Mesenchymal stem cell (in vitro differentiated cells and primary cell): Measurements from ENCODE around the gene KLHDC8B.

ENCODE experiments used
- DNase-seq: peaks from one replicate; pipeline ENCODE4 v3.0.0-alpha.2; 2013
- H2AFZ ChIP-seq: one replicate; pipeline ENCODE4 v1.6.1; 2013; ENCODE audit warnings: low read depth, mild to moderate bottlenecking, control low read depth, inconsistent platforms, low read length, moderate library complexity
- H2AK5ac ChIP-seq: 2 replicates; pipeline ENCODE4 v1.6.1; 2013; ENCODE audit warnings: low read length, moderate library complexity, mild to moderate bottlenecking, inconsistent platforms; ENCODE audit not compliant: severe bottlenecking
- H2BK120ac ChIP-seq: one replicate; pipeline ENCODE4 v1.6.1; 2013; ENCODE audit warnings: low read depth, mild to moderate bottlenecking, inconsistent platforms, low read length, moderate library complexity
- H2BK12ac ChIP-seq, 2 experiments: one replicate each; pipeline ENCODE4 v1.6.1; 2013; ENCODE audit warnings: inconsistent platforms in 2 of 2, low read length in 2 of 2, mild to moderate bottlenecking in 2 of 2, moderate library complexity in 2 of 2, control low read depth in 1 of 2
- H2BK15ac ChIP-seq: one replicate; pipeline ENCODE4 v1.6.1; 2013; ENCODE audit warnings: mild to moderate bottlenecking, low read depth, inconsistent platforms; ENCODE audit not compliant: poor library complexity, severe bottlenecking
- H2BK5ac ChIP-seq: 2 replicates; pipeline ENCODE4 v1.6.1; 2013; ENCODE audit warnings: low read depth, mild to moderate bottlenecking, low read length, control low read depth, inconsistent platforms; ENCODE audit not compliant: poor library complexity, severe bottlenecking
- H3K14ac ChIP-seq, 2 experiments: one replicate each; pipeline ENCODE4 v1.6.1; 2013; ENCODE audit warnings: inconsistent platforms in 2 of 2, low read length in 2 of 2, control low read depth in 1 of 2, mild to moderate bottlenecking in 1 of 2, moderate library complexity in 1 of 2
- H3K18ac ChIP-seq, 2 experiments: one replicate each; pipeline ENCODE4 v1.6.1; 2013; ENCODE audit warnings: inconsistent platforms in 2 of 2, low read length in 2 of 2, control low read depth in 1 of 2, low read depth in 1 of 2, mild to moderate bottlenecking in 1 of 2
- H3K23ac ChIP-seq, 2 experiments: one replicate each; pipeline ENCODE4 v1.6.1; 2013; ENCODE audit warnings: inconsistent platforms in 2 of 2, low read length in 2 of 2, mild to moderate bottlenecking in 2 of 2, moderate library complexity in 2 of 2, control low read depth in 1 of 2
- H3K27ac ChIP-seq: 2 replicates; pipeline ENCODE4 v1.5.1; 2013; ENCODE audit warnings: mild to moderate bottlenecking, moderate library complexity, low read length, control low read depth, inconsistent platforms; ENCODE audit not compliant: poor library complexity, severe bottlenecking
- H3K27me3 ChIP-seq, 2 experiments: 2 replicates each; pipeline versions ENCODE4 v1.6.1 to v1.7.0; 2013; ENCODE audit warnings: low read length in 2 of 2, mild to moderate bottlenecking in 2 of 2, moderate library complexity in 2 of 2, control low read depth in 1 of 2, inconsistent platforms in 1 of 2; ENCODE audit not compliant: control insufficient read depth in 1 of 2, insufficient read depth in 1 of 2
- H3K36me3 ChIP-seq, 2 experiments: 2 replicates each; pipeline versions ENCODE4 v1.6.1 to v1.7.0; 2013; ENCODE audit warnings: low read length in 2 of 2, control low read depth in 1 of 2, inconsistent platforms in 1 of 2, low read depth in 1 of 2, mild to moderate bottlenecking in 1 of 2; ENCODE audit not compliant: insufficient read depth in 2 of 2, control insufficient read depth in 1 of 2
- H3K4ac ChIP-seq, 2 experiments: one replicate each; pipeline ENCODE4 v1.6.1; 2013; ENCODE audit warnings: inconsistent platforms in 2 of 2, low read length in 2 of 2, mild to moderate bottlenecking in 2 of 2, moderate library complexity in 2 of 2, control low read depth in 1 of 2, low read depth in 1 of 2
- H3K4me1 ChIP-seq: 2 replicates; pipeline ENCODE4 v1.6.1; 2013; ENCODE audit warnings: low read depth, low read length, control low read depth; ENCODE audit not compliant: control insufficient read depth, insufficient read depth
- H3K4me2 ChIP-seq: 2 replicates; pipeline ENCODE4 v1.6.1; 2013; ENCODE audit warnings: low read length, mild to moderate bottlenecking, inconsistent platforms; ENCODE audit not compliant: poor library complexity, severe bottlenecking
- H3K4me3 ChIP-seq, 2 experiments: 2 replicates each; pipeline versions ENCODE4 v1.5.1 to v1.7.0; 2013; ENCODE audit warnings: low read length in 2 of 2, mild to moderate bottlenecking in 2 of 2, control low read depth in 1 of 2, low read depth in 1 of 2; ENCODE audit not compliant: insufficient read depth in 1 of 2
- H3K79me1 ChIP-seq: replicated peaks from 2 replicates; pipeline ENCODE4 v1.6.1; 2013; ENCODE audit warnings: mild to moderate bottlenecking, control low read depth, low read length, inconsistent platforms; ENCODE audit not compliant: poor library complexity, severe bottlenecking
- H3K9ac ChIP-seq: 2 replicates; pipeline ENCODE4 v1.7.0; 2013; ENCODE audit warnings: mild to moderate bottlenecking, low read length, moderate library complexity
- H3K9me3 ChIP-seq: 2 replicates; pipeline ENCODE4 v1.7.0; 2013; ENCODE audit warnings: mild to moderate bottlenecking, low read length; ENCODE audit not compliant: control insufficient read depth
- H4K8ac ChIP-seq: one replicate; pipeline ENCODE4 v1.6.1; 2013; ENCODE audit warnings: inconsistent platforms, mild to moderate bottlenecking, low read length, moderate library complexity
- H4K91ac ChIP-seq: one replicate; pipeline ENCODE4 v1.6.1; 2013; ENCODE audit warnings: mild to moderate bottlenecking, low read length, inconsistent platforms
- WGBS: methylation state at CpG from one replicate; pipeline ENCODE4 v1.1.7; 2013; ENCODE audit warnings: mixed read lengths; 5-methylcytosine and 5-hydroxymethylcytosine counted together

The KLHDC8B gene

DNA sequence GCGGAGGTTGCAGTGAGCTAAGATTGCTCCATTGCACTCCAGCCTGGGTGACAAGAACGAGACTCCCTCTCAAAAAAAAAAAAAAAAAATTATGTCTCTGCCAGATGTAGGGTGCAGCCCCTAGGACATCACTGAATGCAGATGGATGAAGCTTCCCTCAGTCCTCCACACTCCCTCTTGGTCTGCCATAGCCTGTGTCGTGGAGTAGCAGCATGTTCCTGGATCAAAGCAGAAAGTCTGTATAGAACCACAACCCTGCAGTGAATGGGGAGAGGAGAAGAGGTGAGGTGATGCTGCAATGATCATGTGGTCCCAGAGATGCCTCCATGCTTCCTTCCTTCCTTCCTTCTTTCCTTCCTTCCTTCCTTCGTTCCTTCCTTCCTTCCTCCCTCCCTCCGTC lies 23.2 kb upstream of the KLHDC8B start:
- H2BK12ac ChIP-seq, result no peak overlapping the region
- H3K14ac ChIP-seq, result no peak overlapping the region
- no peak overlapping the region for H3K18ac ChIP-seq
- H3K27ac ChIP-seq, result no peak overlapping the region
- H4K91ac ChIP-seq, result no peak overlapping the region
- no peaks in the 10 kb centered on the region for H3K4me1 ChIP-seq
- H3K36me3 ChIP-seq, result no peaks in the 10 kb centered on the region
- no peak overlapping the region for H3K4me3 ChIP-seq
- no peak for DNase-seq
- no peak overlapping the region for H4K8ac ChIP-seq
- H2BK5ac ChIP-seq, result no peak overlapping the region
- 84% methylated on average over 4 of the region's 5 CpGs for WGBS
- H3K23ac ChIP-seq, result no peak overlapping the region
- H3K4me2 ChIP-seq, result no peak overlapping the region
- H2AK5ac ChIP-seq, result no peak overlapping the region
- peaks cover 3 to 5% of the 10 kb centered on the region in 2 experiments for H3K27me3 ChIP-seq
- no peaks in the 10 kb centered on the region for H3K9me3 ChIP-seq
- H3K79me1 ChIP-seq, result no peaks in the 10 kb centered on the region
- H2BK120ac ChIP-seq, result no peak overlapping the region
- H3K4ac ChIP-seq, result no peak overlapping the region
- H2AFZ ChIP-seq, result no peak overlapping the region
- H2BK15ac ChIP-seq, result no peak overlapping the region
- no peak overlapping the region for H3K9ac ChIP-seq

DNA sequence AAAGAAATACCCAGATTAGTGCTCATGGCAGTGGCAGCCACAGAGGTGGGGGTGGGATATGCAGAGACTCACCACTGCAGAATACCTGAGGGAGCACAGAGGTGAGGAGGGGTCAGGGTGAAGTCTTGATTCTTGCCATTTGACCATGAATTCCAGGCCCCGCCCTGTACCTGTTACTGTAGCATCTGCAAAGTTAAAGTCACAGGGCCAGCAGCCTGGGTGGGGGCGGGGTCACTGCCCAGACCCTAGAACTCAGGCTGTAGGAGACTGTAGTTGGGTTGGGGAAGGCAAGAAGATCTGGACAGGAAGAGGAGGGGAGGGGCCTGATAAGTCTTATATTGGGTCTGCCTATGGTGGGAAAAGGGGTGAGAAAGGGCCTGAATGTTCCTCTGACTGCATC lies 19.8 kb upstream of the KLHDC8B start:
- H3K4me1 ChIP-seq, result no peaks in the 10 kb centered on the region
- no peaks in the 10 kb centered on the region for H3K9me3 ChIP-seq
- no peak overlapping the region for H3K14ac ChIP-seq
- H3K27me3 ChIP-seq, result peaks cover 0 to 3% of the 10 kb centered on the region in 2 experiments
- no peak overlapping the region for H3K4me2 ChIP-seq
- no peak overlapping the region for H2BK120ac ChIP-seq
- no peaks in the 10 kb centered on the region for H3K79me1 ChIP-seq
- WGBS, result 71% methylated on average over 2 of the region's 2 CpGs
- H2AFZ ChIP-seq, result no peak overlapping the region
- no peak overlapping the region for H2AK5ac ChIP-seq
- DNase-seq, result no peak
- H4K91ac ChIP-seq, result no peak overlapping the region
- H3K4me3 ChIP-seq, result no peak overlapping the region
- no peak overlapping the region for H3K4ac ChIP-seq
- H2BK15ac ChIP-seq, result no peak overlapping the region
- H2BK5ac ChIP-seq, result no peak overlapping the region
- H3K27ac ChIP-seq, result no peak overlapping the region
- no peak overlapping the region for H4K8ac ChIP-seq
- H2BK12ac ChIP-seq, result no peak overlapping the region
- no peak overlapping the region for H3K18ac ChIP-seq
- no peak overlapping the region for H3K23ac ChIP-seq
- no peaks in the 10 kb centered on the region for H3K36me3 ChIP-seq
- no peak overlapping the region for H3K9ac ChIP-seq

DNA sequence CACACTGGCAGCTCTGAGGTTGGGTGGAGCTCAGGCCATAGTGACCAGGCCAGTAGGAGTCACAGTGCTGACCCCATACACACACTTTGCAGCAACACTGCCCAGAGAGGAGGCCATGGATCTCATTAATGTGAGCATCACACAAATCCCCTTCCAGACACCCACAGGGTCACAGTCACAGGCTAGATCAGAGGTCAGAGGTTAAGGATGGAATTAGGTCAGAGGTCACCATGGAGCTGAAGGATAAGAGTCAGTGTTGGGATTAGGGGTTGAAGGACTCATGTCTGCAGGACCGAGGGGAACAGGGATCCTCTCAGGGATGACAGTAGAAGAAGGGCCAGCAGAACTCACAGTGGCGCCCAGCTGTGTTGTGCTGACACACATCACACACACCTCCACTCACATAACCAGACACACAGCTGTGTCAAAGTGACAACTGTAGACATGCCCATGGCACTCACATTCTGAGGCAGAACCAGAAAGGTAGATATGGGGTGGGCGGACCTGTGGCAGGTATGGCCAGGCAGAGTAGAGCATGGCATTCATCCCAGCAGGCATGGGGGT lies 18.0 kb upstream of the KLHDC8B start:
- peaks cover 0 to 3% of the 10 kb centered on the region in 2 experiments for H3K27me3 ChIP-seq
- no peak overlapping the region for H3K4me3 ChIP-seq
- H2BK15ac ChIP-seq, result no peak overlapping the region
- no peaks in the 10 kb centered on the region for H3K36me3 ChIP-seq
- no peak overlapping the region for H3K27ac ChIP-seq
- no peaks in the 10 kb centered on the region for H3K79me1 ChIP-seq
- H2AFZ ChIP-seq, result no peak overlapping the region
- peaks cover under 1% of the 10 kb centered on the region for H3K4me1 ChIP-seq
- no peak overlapping the region for H2BK12ac ChIP-seq
- H3K14ac ChIP-seq, result no peak overlapping the region
- H2BK120ac ChIP-seq, result no peak overlapping the region
- H3K18ac ChIP-seq, result no peak overlapping the region
- H4K8ac ChIP-seq, result no peak overlapping the region
- no peak overlapping the region for H3K23ac ChIP-seq
- H3K4ac ChIP-seq, result no peak overlapping the region
- H3K4me2 ChIP-seq, result no peak overlapping the region
- no peak overlapping the region for H2AK5ac ChIP-seq
- no peak for DNase-seq
- H2BK5ac ChIP-seq, result no peak overlapping the region
- WGBS, result 79% methylated on average over 2 of the region's 3 CpGs
- H4K91ac ChIP-seq, result no peak overlapping the region
- no peak overlapping the region for H3K9ac ChIP-seq
- H3K9me3 ChIP-seq, result no peaks in the 10 kb centered on the region

DNA sequence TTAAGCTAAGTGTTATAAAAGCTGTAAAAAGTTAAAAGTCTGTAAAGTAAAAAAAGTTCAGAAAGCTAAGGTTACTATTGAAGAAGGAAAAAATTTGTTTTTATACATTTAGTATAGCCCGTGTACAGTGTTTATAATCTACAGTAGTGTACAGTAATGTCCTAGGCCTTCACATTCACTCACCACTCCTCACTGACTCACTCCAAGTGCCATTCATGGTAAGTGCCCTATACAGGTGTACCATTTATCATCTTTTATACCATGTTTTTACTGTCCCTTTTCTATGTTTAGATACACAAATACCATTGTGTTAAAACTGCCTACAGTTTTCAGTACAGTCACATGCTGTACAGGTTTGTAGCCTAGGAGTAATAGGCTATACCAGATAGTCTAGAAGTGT lies 14.1 kb upstream of the KLHDC8B start:
- peaks cover 13% of the 10 kb centered on the region in 2 experiments for H3K36me3 ChIP-seq
- H3K27ac ChIP-seq, result no peak overlapping the region
- peaks cover 14% of the 10 kb centered on the region for H3K79me1 ChIP-seq
- H2BK12ac ChIP-seq, result no peak overlapping the region
- H3K9me3 ChIP-seq, result no peaks in the 10 kb centered on the region
- H2BK120ac ChIP-seq, result no peak overlapping the region
- no peak overlapping the region for H3K4me3 ChIP-seq
- H2BK5ac ChIP-seq, result no peak overlapping the region
- H2AFZ ChIP-seq, result no peak overlapping the region
- no peak overlapping the region for H3K4me2 ChIP-seq
- no peak overlapping the region for H4K8ac ChIP-seq
- H2BK15ac ChIP-seq, result no peak overlapping the region
- H3K27me3 ChIP-seq, result no peaks in the 10 kb centered on the region
- no peak overlapping the region for H3K4ac ChIP-seq
- no peak overlapping the region for H2AK5ac ChIP-seq
- DNase-seq, result no peak
- no CpG with 5 or more reads among the region's 1 CpG for WGBS
- peaks cover 10% of the 10 kb centered on the region for H3K4me1 ChIP-seq
- H4K91ac ChIP-seq, result no peak overlapping the region
- H3K23ac ChIP-seq, result no peak overlapping the region
- H3K14ac ChIP-seq, result no peak overlapping the region
- H3K9ac ChIP-seq, result no peak overlapping the region
- no peak overlapping the region for H3K18ac ChIP-seq
